Measurements from ENCODE around the gene MBD3L4.
"Not testable (repeated sequence)": the region's sequence is repeated elsewhere in the genome, so short reads cannot be mapped to it uniquely, and the experiment has no call there.

The MBD3L4 gene

DNA sequence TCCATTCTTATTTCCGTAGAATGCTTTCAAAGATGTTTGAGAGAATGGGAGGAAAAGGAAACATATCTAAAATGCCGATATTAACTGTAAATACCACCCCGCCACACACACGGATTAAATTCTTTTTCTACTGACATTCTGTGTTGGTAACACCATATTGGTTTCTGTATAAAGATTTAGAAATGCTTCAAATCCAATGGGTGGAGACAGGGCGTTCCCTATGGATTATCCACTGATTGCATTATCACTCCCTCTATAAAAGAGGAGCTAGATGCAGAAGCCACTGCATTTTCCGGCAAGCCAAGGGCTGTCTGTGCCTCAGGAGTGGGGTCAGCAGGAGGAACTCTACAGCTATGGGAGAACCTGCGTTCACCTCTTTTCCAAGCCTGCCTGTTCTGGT, 9.0 kb upstream of the MBD3L4 start, which contains the start of gene MBD3L2:
Gene MBD3L2 (plus strand): TSS at position 301 of the 400 bp plus-strand sequence. CDS start 53 bp downstream, at position 354.
- not testable (repeated sequence) for DNase-seq

DNA sequence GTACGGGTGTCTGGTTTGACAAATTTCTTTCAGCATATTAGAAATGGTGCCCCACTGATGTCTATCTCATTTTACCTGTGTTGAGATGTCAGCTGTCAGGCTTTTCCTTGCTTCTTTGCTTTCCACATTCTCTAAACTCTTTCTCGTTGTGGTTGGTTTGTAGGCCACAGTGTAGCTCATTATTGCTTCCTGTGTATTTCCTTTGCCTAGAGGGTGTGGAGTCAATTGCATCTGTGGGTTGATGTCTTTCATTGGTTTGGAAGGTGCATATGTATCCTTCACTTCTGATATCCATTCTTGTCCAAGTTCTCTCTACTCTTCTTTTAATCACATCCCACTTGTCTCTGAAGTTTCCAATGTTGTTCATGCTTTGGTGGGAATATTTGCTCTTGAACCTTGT, 1.6 kb upstream of the MBD3L4 start:
- DNase-seq: not testable (repeated sequence)

DNA sequence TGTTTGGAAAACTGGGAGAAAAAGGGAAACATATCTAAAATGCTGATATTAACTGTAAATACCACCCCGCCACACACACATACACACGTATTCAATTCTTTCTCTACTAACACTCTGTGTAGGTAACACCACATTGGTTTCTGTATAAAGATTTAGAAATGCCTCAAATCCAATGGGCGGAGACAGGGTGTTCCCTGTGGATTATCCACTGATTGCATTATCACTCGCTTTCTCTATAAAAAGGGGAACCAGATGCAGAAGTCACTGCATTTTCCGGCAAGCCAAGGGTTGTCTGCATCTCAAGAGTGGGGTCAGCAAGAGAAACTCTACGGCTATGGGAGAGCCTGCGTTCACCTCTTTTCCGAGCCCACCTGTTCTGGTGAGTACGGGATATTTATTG, 9.7 kb downstream of the MBD3L4 start, which contains the start of gene MBD3L5:
Gene MBD3L5 (plus strand): TSS at position 301 of the 400 bp plus-strand sequence. CDS start 34 bp downstream, at position 335.
- DNase-seq: not testable (repeated sequence)

DNA sequence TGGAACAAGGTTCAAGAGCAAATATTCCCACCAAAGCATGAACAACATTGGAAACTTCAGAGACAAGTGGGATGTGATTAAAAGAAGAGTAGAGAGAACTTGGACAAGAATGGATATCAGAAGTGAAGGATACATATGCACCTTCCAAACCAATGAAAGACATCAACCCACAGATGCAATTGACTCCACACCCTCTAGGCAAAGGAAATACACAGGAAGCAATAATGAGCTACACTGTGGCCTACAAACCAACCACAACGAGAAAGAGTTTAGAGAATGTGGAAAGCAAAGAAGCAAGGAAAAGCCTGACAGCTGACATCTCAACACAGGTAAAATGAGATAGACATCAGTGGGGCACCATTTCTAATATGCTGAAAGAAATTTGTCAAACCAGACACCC, 11.2 kb downstream of the MBD3L4 start:
- not testable (repeated sequence) for DNase-seq

DNA sequence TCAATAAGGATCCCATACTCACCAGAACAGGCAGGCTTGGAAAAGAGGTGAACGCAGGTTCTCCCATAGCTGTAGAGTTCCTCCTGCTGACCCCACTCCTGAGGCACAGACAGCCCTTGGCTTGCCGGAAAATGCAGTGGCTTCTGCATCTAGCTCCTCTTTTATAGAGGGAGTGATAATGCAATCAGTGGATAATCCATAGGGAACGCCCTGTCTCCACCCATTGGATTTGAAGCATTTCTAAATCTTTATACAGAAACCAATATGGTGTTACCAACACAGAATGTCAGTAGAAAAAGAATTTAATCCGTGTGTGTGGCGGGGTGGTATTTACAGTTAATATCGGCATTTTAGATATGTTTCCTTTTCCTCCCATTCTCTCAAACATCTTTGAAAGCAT, 18.6 kb downstream of the MBD3L4 start, which contains the start of gene MBD3L2B:
Gene MBD3L2B (minus strand): TSS at position 101 of the 400 bp plus-strand sequence. CDS start 34 bp downstream, at position 67.
- DNase-seq: not testable (repeated sequence)

DNA sequence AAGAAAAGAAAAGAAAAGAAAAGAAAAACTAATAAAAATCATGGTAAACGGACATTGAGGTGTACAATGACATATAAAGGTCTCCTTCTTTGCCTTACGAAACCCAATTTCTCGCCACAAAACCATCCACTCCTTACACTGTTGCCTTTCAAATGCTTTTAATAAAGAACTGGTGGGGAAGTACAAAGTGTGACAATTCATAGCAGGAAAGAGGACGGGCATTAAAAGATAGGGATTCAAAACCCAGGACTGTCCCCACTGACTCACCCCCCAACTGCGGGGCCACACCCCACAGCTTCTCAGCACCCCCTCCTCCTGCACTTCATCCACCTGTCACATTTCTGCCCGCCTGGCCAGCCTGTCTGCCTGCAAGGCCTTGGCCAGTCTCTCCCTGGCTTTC, 21.2 kb downstream of the MBD3L4 start:
- no peak for DNase-seq

DNA sequence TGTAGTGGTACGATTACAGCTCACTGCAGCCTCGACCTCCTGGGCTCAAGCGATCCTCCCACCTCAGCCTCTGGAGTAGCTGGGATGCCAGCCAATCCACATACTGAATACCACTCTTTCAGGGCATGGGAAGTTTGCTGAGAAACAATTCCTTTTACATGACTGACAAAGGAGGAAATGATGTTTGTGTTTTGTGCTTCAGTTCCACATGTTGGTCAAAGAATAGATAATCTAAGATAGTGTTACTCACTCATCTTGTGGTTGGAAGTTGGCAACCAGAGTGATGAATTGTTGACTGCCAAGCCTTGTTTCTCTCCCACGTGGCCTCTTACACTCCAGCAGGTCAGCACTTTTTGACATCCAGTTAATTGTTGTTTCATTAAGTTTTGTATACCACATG, 26.3 kb downstream of the MBD3L4 start:
- no peak for DNase-seq

DNA sequence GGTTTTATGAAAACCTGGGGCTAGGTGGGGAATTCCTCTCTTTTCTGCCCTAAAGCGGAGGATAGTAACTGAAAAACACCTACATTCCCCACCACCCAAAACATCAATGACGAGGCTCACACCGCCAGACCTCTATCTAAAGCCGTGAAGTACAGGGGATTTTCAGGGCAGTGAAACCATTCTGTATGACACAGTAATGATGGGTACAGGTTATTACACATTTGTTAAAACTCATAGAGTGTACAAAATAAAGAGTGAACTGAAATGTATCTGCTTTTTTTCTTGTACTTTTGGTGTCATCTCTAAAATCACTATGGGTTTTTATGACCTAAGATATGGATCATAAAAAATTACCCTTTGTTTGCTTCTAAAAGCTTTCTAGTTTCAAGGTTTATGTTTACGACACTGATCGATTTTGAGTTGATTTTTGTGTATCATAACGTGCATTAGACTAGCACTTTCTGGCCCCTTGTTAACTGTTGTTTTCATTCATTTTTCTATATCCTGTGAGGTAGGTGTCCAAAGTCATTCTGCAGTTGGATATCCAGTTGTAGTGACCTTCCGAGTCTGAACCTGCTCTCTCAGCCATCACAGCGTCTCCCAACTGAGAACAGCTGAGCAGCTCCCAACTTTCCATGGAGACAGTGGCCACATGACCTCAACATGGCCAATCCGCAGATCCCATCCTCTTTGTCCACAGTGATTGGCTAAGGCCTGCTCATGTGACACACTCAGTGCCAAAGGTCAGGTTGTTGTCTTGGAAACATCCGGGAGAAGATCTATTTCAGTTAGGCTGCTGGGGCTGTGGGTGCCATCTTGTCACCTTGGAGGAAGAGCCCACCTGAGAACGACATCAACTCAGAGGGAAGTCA, 29.0 kb downstream of the MBD3L4 start:
- DNase-seq: no peak

DNA sequence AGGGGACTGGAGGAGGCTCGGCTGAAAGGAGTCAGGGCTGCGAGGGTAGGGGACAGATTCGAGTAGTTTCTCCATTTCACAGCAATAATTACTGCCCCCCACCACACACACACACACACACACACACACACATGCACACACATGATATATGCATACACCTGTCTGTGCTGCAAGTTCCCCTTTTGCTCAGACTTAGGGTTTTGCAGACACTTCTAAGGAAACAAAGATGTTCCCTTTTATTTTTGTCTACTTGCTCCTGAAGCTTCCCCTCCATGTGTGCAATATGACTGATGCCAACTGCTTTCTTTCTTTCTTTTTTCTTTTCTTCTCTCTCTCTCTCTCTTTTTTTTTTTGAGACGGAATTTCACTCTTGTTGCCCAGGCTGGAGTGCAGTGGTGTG, 32.1 kb downstream of the MBD3L4 start:
- DNase-seq: no peak

DNA sequence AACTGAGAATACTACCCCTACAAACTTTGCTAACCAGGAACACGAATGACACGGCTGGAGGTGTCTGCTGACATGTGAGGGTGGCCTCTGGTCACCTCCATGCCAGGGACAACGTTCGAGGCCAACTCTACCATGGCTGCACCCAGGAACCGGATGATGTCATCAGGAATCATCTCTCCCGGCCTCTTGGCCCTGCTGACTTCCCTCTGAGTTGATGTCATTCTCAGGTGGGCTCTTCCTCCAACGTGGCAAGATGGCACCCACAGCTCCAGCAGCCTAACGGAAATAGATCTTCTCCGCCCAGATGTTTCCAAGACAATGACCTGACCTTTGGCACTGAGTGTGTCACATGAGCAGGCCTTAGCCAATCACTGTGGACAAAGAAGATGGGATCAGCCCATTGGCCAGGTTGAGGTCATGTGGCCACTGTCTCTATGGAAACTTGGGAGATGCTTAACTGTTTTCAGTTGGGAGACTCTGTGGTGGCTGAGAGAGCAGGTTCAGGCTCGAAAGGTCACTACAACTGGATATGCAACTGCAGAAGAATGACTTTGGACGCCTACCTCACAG, 33.8 kb downstream of the MBD3L4 start:
- DNase-seq: no peak

DNA sequence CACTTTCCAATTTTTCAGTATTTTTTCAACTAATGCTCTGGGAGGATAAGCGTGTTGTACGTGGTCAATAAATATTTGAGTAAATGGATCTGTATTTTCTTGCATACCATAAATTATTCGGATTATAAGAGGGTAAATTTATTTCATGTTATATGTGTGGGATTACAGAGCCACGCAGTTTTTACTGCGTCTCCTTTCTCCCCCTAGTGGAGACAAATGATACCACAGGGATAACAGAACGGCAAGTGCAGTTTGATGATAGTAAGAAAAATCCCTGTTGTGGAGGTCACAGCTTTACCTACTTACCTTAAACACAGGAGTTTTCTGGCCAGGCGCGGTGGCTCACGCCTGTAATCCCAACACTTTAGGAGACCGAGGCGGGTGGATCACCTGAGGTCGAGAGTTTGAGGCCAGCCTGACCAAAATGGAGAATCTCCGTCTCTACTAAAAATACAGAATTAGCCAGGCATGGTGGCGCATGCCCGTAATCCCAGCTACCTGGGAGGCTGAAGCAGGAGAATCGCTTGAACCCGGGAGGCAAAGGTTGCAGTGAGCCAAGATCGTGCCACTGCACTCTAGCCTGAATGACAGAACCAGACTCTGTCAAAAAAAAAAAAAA, 35.6 kb downstream of the MBD3L4 start:
- no peak for DNase-seq

DNA sequence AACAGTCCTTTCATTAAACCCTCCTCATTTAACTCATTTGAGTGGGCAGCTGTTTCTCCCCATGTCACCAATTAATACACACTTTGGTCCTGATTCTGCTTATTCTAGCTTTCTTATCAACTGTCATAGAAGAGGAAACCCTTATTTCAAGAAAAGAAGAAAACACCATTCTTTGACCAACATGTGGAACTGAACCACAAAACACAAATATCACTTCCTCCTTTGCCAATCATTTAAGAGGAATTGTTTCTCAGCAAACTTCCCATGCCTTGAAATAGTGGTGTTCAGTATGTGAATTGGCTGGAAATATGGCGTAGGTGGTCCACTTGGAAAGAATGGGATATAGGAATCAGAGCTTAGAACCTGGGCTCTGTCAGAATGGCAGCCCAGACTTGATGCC, 39.2 kb downstream of the MBD3L4 start:
- DNase-seq: no peak

DNA sequence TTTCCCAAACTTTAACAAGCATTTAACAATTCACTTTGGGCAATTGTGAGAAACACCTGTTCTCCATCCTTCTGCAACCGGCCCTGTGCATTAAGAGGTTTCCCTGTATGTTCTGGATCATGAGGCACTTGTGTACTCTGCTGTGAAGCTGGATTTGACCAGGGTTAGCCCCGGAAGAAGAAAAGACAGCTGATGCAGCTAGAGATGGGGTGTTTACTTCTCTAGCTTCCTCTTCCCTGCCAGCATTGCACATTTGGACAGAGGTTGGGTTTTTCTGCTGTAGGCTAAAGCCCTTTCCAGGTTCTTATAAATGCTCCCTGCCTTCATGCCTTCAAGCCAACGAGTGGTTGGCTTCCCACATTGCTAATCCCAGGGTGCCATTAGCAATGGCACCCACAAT, 39.6 kb downstream of the MBD3L4 start:
- DNase-seq: no peak

DNA sequence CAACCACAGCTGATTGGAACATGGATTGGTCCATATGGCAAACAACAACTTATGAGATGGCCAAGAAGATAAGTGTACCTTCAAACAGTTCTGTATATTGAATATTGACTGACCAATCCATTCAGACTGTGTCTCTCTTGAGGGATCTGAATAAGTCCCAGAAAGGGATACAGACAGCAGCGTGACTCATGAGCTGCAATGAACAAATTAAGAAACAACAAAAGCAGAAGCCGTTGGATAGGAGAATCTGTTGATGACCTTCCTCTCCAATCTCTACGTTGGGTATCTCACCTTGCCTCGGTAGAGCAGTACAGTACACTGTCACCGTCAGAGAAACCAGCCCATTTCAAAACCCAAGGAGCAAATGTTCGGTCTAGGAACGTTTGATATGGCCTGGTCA, 40.0 kb downstream of the MBD3L4 start:
- no peak for DNase-seq

DNA sequence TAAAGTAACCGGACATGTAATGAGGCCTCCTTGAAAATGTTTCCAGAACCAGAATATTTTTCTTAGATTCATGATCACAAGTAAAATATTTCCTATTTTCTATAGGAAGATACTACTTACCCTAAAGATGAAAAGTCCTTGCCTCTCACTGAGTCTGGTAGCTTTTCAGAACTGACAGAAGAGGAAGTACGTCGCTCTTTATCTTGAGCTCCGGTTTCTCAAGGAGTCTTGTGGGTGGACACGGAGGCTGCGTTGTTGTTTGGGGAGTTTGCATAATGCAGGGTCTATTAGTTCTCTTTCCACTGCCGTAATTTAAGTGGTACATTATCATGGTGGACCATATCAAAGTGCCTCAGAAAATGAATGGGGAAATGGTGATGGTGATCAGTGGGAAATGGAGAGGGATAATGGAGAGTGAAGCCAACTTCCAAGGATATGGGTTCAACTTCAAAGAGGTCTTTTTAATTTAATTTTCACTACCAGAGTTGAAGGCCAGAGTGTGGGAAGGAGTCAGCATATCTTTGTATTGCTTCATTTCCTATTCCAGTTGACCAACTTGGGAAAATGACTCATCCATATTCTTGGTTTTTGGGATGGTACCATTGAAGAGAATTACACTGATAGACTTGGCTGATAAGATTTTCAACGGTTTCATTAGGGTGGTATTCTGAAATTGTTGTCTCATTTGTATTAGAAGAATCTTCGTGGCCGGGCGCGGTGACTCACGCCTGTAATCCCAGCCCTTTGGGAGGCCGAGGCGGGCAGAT, 42.1 kb downstream of the MBD3L4 start:
- DNase-seq: no peak

DNA sequence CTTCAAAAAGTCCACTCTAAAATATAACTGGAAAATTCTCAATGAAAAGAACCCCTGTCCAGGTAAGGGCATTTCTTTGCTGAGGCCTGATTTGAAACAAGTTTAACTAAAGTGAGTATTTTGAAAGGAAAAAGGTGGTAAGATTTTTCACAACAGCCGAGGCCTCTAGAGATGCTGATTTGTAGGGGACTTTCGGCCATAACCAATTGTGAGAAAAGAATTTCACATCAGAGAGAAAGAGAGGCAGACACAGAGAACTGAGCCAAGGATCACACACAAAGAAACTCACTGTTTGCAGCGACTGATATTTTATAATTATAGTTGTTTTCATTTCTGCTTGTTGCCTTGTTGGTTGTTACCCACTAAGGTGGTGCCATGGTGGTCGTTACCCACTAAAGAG, 43.2 kb downstream of the MBD3L4 start:
- DNase-seq: no peak

DNA sequence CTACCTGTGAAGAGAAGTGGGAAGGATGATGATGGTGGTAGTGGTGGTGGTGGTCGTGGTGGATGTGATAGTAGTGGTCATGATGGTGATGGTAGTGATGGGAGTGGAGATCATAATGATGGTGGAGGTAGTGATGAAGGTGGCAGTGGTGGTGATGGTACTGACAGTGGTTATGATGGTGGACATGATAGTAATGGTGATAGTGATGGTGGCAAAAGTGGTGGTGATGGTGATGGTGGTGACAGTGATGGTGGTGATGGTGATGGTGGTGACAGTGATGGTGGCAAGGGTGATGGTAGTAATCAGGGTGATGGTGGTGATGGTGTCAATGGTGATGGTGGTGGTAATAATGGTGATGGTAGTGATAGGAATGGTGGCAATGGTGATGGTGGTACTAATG, 44.9 kb downstream of the MBD3L4 start:
- DNase-seq: no peak

DNA sequence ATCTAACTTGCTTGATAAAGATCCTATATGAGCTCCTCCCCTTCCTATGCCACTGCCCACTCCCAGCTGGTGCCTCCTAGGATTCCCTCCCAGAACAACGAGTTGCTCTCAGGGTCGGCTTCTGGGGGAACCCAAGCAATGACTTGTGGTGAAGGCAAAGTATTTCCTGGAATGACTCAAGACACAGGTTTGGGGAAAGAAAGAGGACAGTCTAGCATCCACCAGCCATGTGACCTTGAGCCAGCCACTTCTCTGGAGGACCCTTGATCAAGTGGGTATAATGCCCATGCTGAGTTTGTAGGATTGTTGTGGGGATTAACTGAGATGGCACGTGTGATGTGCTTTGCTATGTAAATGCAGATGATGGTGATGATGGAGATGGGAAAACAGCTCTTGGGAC, 51.7 kb downstream of the MBD3L4 start:
- no peak for DNase-seq

DNA sequence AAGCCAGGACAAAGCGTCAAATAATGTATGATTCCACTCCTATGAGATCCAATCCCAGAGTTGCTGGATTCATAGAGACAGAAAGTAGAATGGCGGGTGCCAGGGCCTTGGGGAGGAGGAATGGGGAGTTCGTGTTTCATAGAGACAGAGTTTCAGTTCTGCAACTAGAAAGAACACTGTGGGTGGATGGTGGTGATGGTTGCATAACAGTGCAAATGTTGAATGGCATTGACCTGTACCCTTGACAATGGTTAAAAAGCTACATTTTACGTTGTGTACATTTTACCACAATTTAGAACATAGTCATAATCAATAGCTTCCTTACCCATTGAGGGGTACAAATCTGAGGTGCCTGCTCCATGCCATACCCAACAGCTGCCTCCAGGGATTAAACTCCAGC, 52.1 kb downstream of the MBD3L4 start:
- DNase-seq: no peak
